ENCODE data around the gene MSTN.
A peak's percentile ranks its signal among the peaks of the same experiment; 100 is the strongest.
"Not testable (repeated sequence)": the region's sequence is repeated elsewhere in the genome, so short reads cannot be mapped to it uniquely, and the experiment has no call there.

Gene MSTN

GRCh38 chr2:190062053-190062452 lies 476 bp downstream of the MSTN start:
- DNase-seq: no peak

GRCh38 chr2:190060626-190061025 lies 1.9 kb downstream of the MSTN start:
- no peak for DNase-seq

- DNase-seq: no peak
These were observed 2.5 kb downstream of the MSTN start for GRCh38 chr2:190060019-190060418.

- DNase-seq: no peak
These were observed 9.1 kb downstream of the MSTN start for GRCh38 chr2:190053426-190053825.

- DNase-seq: no peak
These were observed 10.2 kb downstream of the MSTN start for GRCh38 chr2:190052307-190052706.

GRCh38 chr2:190051223-190051622 lies 11.3 kb downstream of the MSTN start:
- no peak for DNase-seq

- no peak for DNase-seq
These were observed 12.5 kb downstream of the MSTN start for GRCh38 chr2:190050001-190050400.

GRCh38 chr2:190044866-190045265 lies 17.7 kb downstream of the MSTN start:
- no peak for DNase-seq

- DNase-seq: no peak
These were observed 19.1 kb downstream of the MSTN start for GRCh38 chr2:190043441-190043840.

GRCh38 chr2:190036071-190036470 lies 26.5 kb downstream of the MSTN start:
- no peak for DNase-seq

- DNase-seq: not testable (repeated sequence)
These were observed 28.1 kb downstream of the MSTN start for GRCh38 chr2:190034417-190034816.

- DNase-seq: no peak
These were observed 30.4 kb downstream of the MSTN start for GRCh38 chr2:190031969-190032618.

GRCh38 chr2:190023860-190024259 lies 38.7 kb downstream of the MSTN start:
- DNase-seq: peak; percentile 5

- no peak for DNase-seq
These were observed 41.8 kb downstream of the MSTN start for GRCh38 chr2:190020720-190021119.

GRCh38 chr2:190017837-190018236 lies 44.7 kb downstream of the MSTN start:
- DNase-seq: no peak

- DNase-seq: not testable (repeated sequence)
These were observed 46.6 kb downstream of the MSTN start for GRCh38 chr2:190015969-190016368.

Measured in GF-D8 (cell line).